OCI-LY3 (cell line): ENCODE data around the gene ATP1A1.

ENCODE experiments used
- H2AFZ ChIP-seq: fragments of 200-600, 300-600 bp; shearing (Covaris generic); 2 replicates; pipeline ENCODE4 v1.6.0; 2014; ENCODE audit warnings: antibody characterized with exemption, low read depth, low read length
- H3K27ac ChIP-seq: fragments of 200-600, 300-600 bp; sonication (generic); 2 replicates; pipeline ENCODE4 v1.5.1; 2014; ENCODE audit warnings: mild to moderate bottlenecking, low read length, moderate library complexity, mixed read lengths
- H3K27me3 ChIP-seq: fragments of 200-600, 300-600 bp; sonication (generic); 2 replicates; pipeline ENCODE4 v1.6.1; 2014; ENCODE audit warnings: low read depth, low read length, mixed read lengths
- H3K36me3 ChIP-seq: fragments of 200-600, 300-600 bp; sonication (generic); replicated peaks from 2 replicates; pipeline ENCODE3; 2014; ENCODE audit warnings: low read depth, low read length, mixed read lengths
- H3K4me1 ChIP-seq: fragments of 300-600, 200-600 bp; sonication (generic); 2 replicates; pipeline ENCODE4 v1.6.1; 2014; ENCODE audit warnings: low read length, mixed read lengths
- H3K4me2 ChIP-seq: fragments of 200-600, 300-600 bp; sonication (generic); 2 replicates; pipeline ENCODE4 v1.6.1; 2014; ENCODE audit warnings: low read length, mixed read lengths
- H3K4me3 ChIP-seq: fragments of 300-600, 200-600 bp; sonication (generic); 2 replicates; pipeline ENCODE4 v1.5.1; 2014; ENCODE audit warnings: antibody characterized with exemption, mild to moderate bottlenecking, low read length, moderate library complexity
- H3K79me2 ChIP-seq: fragments of 300-600, 200-600 bp; shearing (Covaris generic); 2 replicates; pipeline ENCODE4 v1.6.1; 2014; ENCODE audit warnings: mild to moderate bottlenecking, low read length, mixed read lengths
- H3K9ac ChIP-seq: fragments of 300-600, 200-600 bp; shearing (Covaris generic); 2 replicates; pipeline ENCODE4 v1.6.0; 2014; ENCODE audit warnings: mild to moderate bottlenecking, low read length, moderate library complexity
- H3K9me3 ChIP-seq: fragments of 200-600, 300-600 bp; shearing (Covaris generic); 2 replicates; pipeline ENCODE4 v1.6.1; 2014; ENCODE audit warnings: low read length, mixed read lengths; ENCODE audit not compliant: insufficient read depth
- H4K20me1 ChIP-seq: fragments of 200-600, 300-600 bp; sonication (generic); 2 replicates; pipeline ENCODE4 v1.6.1; 2016; ENCODE audit warnings: low read length, mixed read lengths; ENCODE audit not compliant: insufficient read depth
- EZH2phosphoT487 ChIP-seq: fragments of 200-600 bp; shearing (Covaris generic); IDR thresholded peaks from 2 replicates; pipeline ENCODE4 v1.6.1; 2018; ENCODE audit warnings: antibody characterized with exemption, mixed run types, low read depth
- TF ChIP-seq, protein P1 (sequence below): fragments of 200-600, 300-600 bp; sonication (generic); IDR thresholded peaks from 2 replicates; pipeline ENCODE4 v1.5.1; 2014; ENCODE audit warnings: antibody characterized with exemption, low read length, low read depth

Gene ATP1A1

GRCh38 chr1:116408193-116408592, 35.1 kb downstream of the ATP1A1 start:
- Histone ChIP-seq H3K4me1 (no peaks in the 10 kb centered on the region), H3K36me3 (peaks cover 33% of the 10 kb centered on the region), H4K20me1 (no peaks in the 10 kb centered on the region), H3K4me3 (no peak overlapping the region), H2AFZ (no peak overlapping the region), H3K27ac (no peak overlapping the region), H3K4me2 (no peak overlapping the region), H3K9me3 (no peaks in the 10 kb centered on the region), H3K79me2 (no peaks in the 10 kb centered on the region), H3K27me3 (no peaks in the 10 kb centered on the region), H3K9ac (no peak overlapping the region)
- TF ChIP-seq, protein P1, sequence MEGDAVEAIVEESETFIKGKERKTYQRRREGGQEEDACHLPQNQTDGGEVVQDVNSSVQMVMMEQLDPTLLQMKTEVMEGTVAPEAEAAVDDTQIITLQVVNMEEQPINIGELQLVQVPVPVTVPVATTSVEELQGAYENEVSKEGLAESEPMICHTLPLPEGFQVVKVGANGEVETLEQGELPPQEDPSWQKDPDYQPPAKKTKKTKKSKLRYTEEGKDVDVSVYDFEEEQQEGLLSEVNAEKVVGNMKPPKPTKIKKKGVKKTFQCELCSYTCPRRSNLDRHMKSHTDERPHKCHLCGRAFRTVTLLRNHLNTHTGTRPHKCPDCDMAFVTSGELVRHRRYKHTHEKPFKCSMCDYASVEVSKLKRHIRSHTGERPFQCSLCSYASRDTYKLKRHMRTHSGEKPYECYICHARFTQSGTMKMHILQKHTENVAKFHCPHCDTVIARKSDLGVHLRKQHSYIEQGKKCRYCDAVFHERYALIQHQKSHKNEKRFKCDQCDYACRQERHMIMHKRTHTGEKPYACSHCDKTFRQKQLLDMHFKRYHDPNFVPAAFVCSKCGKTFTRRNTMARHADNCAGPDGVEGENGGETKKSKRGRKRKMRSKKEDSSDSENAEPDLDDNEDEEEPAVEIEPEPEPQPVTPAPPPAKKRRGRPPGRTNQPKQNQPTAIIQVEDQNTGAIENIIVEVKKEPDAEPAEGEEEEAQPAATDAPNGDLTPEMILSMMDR, result no peak
- no peak for TF ChIP-seq EZH2phosphoT487

- Histone ChIP-seq H3K27me3 (no peaks in the 10 kb centered on the region), H3K9ac (no peak overlapping the region), H3K36me3 (peaks cover 25% of the 10 kb centered on the region), H3K4me2 (no peak overlapping the region), H3K4me3 (no peak overlapping the region), H3K27ac (no peak overlapping the region), H4K20me1 (no peaks in the 10 kb centered on the region), H2AFZ (no peak overlapping the region), H3K4me1 (no peaks in the 10 kb centered on the region), H3K9me3 (no peaks in the 10 kb centered on the region), H3K79me2 (no peaks in the 10 kb centered on the region)
- TF ChIP-seq EZH2phosphoT487, result no peak
- TF ChIP-seq, protein P1, result no peak
These were observed 36.0 kb downstream of the ATP1A1 start for GRCh38 chr1:116408803-116409720.

- TF ChIP-seq EZH2phosphoT487, result no peak
- TF ChIP-seq, protein P1, result no peak
- Histone ChIP-seq H2AFZ (no peak overlapping the region), H4K20me1 (no peaks in the 10 kb centered on the region), H3K9ac (no peak overlapping the region), H3K4me3 (no peak overlapping the region), H3K79me2 (no peaks in the 10 kb centered on the region), H3K4me2 (no peak overlapping the region), H3K27me3 (no peaks in the 10 kb centered on the region), H3K4me1 (no peaks in the 10 kb centered on the region), H3K27ac (no peak overlapping the region), H3K36me3 (peaks cover 19% of the 10 kb centered on the region), H3K9me3 (no peaks in the 10 kb centered on the region)
These were observed 36.7 kb downstream of the ATP1A1 start for GRCh38 chr1:116409751-116410191.

- Histone ChIP-seq H3K27ac (no peak overlapping the region), H3K9ac (no peak overlapping the region), H3K9me3 (no peaks in the 10 kb centered on the region), H3K4me2 (no peak overlapping the region), H3K4me1 (no peaks in the 10 kb centered on the region), H2AFZ (no peak overlapping the region), H3K36me3 (no peaks in the 10 kb centered on the region), H3K27me3 (no peaks in the 10 kb centered on the region), H3K4me3 (no peak overlapping the region), H3K79me2 (no peaks in the 10 kb centered on the region), H4K20me1 (no peaks in the 10 kb centered on the region)
- TF ChIP-seq, protein P1, result no peak
- no peak for TF ChIP-seq EZH2phosphoT487
These were observed 38.9 kb downstream of the ATP1A1 start for GRCh38 chr1:116411784-116412479.
